HG02759 (cell line): Measurements from ENCODE around the gene SATB1.

ENCODE experiments used
- ATAC-seq: cut with Tn5 transposase; IDR thresholded peaks from one replicate; pipeline ENCODE4 v1.9.1; 2021; ENCODE audit warnings: mild to moderate bottlenecking, moderate library complexity; ENCODE audit not compliant: unreplicated experiment

The SATB1 gene

DNA sequence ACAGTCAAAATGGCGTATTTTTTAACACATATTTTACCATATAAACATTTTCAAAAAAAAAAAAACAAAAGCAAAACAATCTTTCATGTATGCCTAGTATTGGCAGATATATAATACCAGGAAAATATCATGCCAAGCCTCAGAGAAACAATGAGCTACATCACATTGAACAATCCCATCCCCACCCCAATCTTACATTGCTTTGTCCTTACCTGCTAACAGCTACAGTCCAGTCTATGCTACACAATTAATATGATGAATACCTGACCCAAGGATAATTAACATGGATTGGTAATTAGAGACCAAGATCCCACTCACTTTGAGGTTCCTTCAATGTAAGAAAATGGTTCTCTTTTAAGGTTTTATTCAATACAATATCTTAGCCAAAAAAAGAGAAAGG is 7.6 kb upstream of the SATB1 start:
- ATAC-seq: no peak

DNA sequence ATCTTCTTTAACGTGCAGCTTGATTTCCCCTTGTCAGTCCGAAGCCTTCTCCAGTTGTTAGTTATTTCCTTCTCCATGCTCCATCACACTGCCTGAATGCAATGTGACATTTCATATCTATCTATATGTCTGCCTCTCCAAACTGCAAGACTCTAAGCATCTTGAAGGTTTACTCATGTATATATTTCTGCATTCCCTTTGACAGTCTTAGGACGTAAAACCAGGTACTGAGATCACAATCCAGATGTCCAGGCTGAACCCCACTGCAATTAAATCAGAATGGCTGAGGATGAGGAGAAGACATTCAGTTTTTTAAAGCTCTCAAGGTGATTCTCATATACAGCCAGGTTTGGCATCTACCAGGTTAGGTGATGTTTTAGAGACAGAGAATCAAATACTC is 6.1 kb upstream of the SATB1 start:
- no peak for ATAC-seq

DNA sequence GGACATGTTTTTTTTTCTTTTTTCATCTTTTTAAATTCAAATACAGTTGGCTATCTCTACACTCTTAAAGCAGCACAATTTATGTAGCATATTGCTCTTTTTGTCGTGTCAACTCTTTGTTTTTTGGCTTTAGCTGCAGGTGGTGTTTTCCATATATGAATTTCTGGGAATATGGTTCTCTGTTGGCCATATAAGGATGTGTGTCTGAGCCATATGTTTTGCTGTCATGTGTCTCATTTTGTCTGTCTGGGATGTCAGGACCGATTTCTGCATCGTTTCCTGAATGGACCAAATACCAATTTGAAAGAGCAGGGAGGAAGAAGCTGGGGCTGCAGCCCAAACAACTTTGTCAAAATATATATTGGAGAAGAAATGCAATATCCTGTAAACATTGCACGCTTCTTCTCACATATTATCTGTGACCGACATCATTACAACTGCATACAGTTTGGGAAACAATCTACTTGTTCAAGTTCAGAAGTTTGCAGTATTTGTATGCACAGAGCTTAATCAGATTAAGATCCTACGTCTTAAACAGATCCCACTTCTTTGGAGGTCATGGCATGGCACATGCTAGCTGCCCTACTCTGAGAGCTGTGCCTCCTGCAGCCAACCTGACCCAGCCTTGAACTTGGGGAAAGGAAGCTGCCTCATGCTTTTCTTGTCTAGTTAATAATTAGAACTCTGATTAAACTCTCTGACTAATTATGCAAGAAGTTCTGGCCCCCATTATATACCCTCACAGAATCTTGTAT is 4.0 kb upstream of the SATB1 start:
- no peak for ATAC-seq

DNA sequence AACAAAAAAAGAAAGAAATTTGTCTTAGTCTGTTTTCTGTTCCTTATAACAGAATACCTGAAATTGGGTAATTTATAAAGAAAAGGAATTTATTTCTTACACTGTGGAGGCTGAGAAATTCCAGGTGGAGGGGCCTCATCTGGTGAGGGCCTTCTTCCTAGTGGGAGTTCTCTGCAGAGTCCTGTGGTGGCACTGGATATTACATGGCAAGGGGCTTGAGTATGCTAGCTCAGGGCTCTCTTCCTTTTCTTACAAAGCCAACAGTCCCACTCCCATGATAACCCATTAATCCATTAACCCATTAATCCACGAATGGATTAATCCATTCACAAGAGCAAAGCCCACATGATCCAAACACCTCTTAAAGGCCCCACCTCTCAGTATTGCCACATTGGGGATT is 2.9 kb upstream of the SATB1 start:
- no peak for ATAC-seq

DNA sequence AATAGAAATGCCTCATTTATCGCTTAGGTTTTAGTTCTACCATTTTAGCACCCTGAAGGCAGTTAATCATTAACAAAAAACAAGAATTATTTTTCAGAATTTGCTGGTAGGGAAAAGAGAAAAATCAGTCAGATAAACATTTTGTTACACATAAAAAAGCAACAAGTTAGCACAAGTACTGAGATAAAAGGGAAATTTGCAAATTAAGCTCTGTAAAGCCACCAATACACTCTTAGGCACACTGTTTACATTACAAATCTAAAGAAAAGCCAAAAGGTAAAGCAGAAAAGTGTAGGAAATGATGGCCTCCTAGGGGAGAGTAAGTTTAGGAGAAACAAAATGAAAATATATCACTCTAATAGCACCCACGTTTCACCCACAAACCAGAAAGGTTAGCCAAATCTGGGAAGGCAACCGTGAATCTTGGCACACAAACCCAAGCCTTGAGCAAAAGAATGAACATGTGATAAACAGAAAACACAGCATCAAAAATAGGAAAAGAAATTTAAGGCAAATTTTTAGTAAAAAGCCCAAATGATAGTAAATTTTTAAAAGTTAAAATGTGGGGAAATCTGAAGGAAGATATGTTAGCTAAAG is 1.6 kb upstream of the SATB1 start:
- no peak for ATAC-seq

DNA sequence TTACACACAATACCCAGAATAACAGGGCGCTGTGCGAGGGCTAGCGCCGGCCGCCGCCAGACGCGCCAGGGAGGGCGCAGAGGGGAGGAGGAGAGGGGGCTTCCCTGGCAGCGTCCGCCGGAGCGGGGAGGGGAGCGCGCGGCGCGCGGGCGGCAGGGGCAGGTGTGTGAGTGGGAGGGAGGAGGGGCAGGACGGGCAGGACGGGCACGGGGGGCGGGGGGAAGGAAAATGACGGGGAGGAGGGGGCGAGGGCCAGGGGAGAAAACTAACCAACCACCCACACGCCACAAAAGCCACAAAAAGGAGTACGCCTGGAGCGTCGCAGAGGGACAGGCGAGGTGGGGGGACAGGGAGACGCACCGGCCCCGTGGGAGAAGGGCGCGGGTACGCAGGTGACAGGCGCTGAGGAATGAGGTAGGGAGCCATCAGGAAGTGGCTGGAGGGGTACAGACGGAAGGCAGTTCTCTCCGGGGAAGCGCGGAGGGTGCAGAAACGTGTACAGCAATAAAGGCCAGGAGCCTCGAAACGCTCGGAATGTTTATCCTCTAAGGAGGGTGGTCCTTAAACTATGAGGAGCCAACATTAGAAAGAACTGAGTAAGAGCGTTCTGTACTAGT is 610 bp upstream of the SATB1 start:
- peak; percentile 25 for ATAC-seq

DNA sequence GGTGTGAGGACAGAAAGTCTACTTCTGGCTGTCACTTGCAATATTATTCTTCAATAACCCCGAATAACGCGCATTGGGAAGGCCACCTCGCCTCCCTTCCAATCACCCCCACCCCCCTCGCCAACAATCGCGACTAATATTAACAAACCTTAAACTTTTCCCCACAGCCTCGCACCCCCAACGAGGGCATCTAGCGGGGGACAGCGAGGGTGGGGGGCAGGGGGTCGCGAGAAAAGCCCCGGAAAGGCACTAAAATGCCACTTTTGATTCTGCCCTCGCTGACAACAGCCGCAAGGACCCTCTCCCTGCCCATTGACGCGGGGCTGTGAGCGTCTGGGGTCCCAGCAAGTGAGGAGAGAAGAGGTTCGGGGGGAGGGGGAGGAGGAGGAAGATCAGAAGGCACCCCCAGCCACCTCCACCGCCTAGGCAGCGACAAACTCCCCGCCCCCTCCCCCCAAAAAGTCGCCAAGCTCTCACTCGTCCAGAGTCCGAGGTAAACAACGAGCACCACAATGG is 868 bp downstream of the SATB1 start:
- ATAC-seq: no peak

DNA sequence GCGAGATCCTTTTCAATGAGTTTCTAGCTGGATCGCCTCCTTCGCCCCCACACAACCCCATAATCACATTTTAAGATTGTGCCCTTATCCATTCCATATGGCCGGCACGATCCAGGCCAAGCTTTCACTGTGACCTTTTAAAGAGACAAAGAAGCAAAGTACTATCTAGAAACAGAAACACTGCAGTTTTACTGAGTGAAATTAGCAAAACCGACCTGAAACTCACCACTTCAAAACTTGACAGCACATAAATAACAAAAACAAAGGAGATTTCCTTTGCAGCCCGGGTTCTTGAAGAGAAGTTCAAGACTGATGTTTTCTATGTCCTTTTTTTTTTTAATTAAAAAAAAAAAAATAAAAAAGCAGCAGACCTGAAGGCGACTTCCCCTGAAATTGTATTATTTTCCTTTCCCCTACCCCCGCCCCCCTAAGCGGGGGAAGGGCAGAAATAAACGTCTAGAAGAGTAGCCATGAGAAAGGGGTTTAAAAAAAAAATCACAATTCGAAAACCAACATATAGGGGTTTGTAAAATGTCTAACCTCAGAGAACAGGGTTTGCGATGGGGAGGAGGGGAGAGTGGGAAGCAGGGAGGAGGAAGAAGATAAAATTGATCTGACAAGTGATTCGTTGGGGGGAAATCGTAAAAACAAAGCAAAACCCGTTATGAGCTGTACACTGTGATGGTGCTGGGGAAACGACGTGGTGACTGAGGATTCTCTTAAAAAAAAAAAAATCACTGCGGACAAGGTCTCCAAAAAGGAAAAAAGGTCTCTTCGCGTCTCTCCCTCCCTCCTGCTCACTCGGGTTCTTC is 1.5 kb downstream of the SATB1 start:
- peak; percentile 68 for ATAC-seq

DNA sequence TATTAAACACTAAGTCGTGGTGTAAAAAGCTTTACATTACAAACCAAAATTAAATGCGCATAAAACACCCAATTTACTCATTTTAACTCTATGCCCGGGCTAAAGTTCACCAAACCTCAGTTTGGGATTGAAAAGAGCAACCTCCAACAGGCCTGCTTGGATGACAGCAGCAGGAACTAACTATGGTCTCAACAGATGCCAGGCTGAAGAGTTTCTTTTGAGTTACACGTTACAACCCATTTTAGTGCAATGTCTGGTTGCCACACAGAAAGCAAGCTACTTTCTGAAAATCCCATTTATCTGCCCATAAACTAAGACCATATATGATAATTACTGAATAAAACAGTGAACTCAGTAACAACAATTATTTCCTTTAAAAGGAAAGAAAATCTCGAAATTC is 2.2 kb downstream of the SATB1 start:
- no peak for ATAC-seq

DNA sequence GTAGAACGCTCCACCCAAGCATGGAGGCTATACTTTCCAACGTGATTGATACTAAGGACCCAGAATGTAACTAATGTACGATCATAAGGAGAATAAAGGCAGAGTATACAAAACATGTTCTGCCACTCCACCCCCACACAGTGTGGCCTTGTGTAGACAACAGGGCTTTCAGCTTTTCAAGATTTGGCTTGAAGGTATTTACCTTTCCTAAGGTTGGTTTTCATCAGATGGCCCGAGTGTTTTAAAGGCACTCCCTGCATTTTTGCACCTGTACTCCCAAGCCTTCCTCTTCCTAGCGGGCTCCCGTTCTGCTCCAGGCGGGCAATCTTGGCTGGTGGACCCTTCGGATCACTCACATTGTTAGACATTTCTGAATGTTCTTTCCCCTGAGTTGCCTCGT is 4.6 kb downstream of the SATB1 start:
- no peak for ATAC-seq

DNA sequence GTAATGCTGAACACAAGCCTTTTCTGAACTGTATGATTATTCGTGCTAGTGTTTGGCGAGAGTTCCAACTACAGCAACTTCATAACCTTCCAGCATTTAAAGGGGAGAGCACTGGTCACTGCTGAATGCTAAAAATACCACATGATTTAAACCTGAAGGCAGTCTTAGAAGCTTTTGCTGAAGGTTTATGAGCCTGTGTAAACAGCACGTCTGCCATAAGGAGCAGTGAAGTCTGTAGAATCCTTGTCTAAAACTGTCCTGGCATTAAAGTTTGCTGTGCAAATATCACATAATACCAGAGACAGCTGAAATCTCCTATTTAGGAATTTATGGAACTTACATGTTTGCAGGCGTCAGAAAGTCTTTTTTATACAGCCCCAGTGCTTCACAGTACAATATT is 5.9 kb downstream of the SATB1 start:
- ATAC-seq: no peak

DNA sequence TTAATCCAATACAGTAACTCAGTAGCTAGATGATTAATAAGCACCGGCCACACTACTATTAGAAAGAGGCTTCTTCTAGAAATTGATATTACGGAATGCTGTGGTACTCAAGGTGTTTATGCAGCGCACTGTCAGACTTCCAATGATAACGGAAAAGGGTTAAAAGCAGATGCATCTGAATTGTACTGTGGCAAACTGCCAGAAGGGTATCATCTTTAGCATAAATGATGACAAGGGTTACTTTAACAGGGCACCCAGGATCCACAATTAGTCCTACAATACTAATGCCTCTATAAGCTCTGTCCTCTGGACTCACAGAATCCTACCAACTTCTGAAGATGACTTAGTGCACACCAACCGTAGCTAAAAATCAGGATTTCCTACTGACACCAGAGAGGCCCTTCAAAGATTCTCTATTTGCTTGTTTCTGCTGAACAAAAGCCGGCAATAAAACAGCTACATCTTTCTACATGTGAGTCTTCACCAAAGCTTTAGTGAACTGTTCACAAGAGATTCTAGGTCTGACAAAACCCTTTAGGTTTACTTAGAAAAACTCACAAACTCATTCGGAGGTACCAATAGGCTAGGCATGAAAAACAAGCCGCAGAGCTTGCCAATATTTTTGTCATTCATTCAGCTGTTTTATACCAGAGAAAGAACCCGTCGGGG is 7.1 kb downstream of the SATB1 start:
- ATAC-seq: no peak

DNA sequence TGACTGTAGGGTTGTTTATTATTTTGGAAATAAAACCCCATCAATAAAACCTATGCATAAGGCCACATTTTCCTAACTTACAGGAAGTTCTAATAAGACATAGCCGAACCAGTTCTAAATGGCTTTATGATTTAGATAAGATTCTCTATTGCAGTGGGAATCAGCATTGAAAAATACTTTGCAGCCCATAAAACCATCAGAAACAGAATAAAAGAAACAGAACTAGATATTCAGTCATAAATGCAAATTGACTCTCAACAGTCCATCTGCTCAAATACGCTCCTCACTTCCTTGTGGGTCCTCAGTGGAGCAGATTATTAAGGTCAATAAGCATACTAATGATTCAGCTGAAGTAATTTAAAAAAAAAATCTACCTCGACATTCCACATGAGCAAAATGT is 8.8 kb downstream of the SATB1 start:
- ATAC-seq: no peak

DNA sequence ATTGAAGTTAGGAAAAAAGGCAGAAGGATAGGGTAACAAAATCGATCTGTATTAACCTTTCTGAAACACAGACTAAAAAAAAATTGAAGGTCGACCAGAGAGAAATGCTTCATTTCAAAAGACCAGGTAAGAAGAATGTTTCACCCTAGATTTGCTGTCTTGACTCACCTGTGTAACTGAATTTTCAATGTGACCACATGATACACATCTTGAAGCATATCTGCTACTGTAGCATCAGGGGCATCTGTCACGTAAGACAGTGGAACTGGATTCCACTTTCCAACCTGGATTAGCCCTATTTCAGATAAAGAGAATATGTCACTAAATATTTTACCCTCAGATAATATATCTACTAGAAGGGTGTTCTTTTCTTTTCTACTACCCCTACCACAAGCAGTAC is 9.3 kb downstream of the SATB1 start:
- ATAC-seq: no peak

DNA sequence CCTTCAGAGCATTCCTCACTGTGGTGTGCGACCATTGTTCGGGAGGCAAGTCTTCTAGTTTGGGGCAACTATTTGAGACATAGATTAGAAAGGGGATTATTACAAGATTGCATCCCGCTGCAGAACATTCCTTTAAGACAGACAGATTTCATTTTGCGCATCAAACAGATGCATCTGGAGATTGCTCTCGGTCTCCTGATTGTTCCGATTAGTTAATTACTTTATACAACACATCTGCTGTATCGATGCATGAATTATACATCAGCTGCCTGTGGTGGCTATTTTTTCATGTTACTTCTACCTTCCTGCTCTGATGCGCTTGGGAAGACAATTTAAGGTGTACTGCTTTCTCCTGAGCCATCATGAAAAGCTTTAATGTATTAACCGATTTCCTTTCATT is 10.0 kb downstream of the SATB1 start:
- ATAC-seq: no peak

DNA sequence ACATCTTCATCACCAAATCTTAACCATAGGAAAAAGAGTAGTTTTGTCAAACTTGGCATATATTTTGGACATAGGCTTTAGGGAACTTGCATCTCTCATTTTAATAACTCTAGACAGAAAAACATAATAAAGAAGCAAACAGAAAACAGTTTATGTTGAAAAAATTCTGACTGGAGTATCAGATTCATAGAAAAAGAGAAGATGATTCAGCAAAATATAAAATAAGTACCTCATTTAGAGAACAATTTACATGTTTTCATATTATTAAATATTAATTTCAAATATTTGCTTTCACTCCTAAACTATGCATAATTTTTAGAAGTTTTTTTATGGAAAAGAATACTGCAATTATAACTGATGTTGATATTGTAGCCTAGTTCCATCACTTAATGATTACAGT is 12.5 kb downstream of the SATB1 start:
- ATAC-seq: no peak

DNA sequence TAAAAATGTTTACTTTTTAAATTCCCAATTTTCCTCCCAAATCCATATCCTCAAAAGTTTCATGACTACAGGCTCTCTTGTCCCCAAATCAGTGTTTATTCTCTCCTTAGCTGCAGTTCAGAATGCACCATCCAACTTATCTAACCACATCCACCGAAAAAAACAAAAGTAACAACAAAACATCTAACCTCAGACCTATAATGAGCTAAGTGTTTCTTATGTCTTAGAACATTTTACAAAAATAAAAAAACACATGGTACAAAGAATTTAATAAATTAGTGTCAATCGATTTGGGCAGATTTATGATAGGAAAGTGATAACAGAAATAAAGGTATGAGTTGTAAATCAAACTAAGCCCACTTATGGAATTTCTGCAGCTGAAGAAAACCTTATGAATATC is 13.6 kb downstream of the SATB1 start:
- no peak for ATAC-seq

DNA sequence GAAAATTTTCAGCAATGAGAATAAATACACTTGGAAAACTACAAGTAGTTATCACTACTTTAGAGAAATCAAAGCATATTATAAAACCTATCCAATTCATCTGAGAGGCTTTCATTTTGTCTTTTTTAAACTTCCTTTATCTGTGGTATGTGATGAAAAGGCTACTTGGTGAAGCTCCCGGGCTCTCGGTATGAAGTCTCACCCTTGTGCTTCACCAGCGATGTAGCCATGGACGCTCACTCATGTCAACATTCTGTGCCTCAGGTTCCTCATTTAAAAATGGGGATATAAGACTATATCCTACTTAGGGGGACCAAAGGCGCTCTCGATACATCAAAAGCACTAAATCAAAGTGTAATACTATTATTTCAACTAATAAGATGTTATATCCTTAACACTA is 14.9 kb downstream of the SATB1 start:
- ATAC-seq: no peak

DNA sequence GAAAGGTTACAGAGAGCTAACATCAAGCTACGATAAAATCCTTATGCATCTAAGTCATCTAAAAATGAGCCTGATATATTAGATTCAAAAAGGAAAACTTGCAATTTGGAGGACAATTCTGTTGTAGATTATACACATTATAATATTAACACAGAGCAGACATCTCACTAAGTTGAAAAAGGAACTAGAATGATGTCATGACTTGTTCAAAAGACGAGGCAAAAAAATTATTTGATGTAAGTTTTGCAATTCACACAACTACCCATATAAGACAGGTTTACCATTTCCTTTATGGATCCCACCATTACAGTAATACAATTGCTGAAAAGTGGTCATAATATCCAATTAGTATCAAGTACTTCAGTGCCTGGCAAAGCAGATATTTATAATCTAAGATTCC is 15.9 kb downstream of the SATB1 start:
- no peak for ATAC-seq

DNA sequence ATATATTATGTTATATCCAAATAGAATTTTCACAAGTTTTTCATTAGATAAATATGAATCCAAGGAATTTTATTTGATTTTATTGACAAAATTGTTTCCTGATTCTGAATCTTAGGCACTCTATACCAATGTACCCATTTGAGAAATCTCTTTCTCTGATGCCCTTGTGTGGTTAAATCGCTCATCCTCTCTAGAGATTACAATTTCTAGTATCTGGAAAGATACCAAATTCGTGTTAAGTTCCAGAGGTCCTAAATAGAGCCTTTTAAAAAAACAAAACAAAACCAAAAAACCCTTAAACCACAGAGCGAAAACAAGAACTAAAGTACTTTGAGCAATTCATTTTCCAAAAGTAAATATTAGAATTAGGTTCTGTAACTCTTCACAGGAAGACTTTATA is 20.0 kb downstream of the SATB1 start:
- ATAC-seq: no peak

DNA sequence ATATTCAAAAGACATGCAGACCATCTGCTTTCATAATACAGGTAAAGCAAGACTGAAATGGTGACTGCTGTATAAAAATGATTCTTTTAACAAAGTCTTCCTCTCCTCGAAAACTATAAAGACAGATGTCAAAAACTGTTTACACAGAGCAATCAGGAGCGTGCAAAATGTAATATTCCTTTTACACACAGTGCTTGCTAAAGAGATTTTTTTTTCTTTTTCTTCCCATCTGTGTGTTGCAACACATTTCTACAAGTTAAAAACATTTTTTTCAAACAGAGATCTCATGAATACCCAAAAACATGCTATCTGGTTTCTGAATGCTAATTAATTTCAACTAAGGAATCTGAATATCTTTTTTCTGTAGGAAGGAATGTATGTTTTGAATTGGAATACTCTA is 22.1 kb downstream of the SATB1 start:
- no peak for ATAC-seq
